ENCODE results near the gene CAPN1.
"Not testable (repeated sequence)": the region's sequence is repeated elsewhere in the genome, so short reads cannot be mapped to it uniquely, and the experiment has no call there.

CAPN1 gene

GRCh38 chr11:65217441-65218423, 36.0 kb downstream of the CAPN1 start:
- DNase-seq (ENCODE audit: low read depth) = no peak

DNA sequence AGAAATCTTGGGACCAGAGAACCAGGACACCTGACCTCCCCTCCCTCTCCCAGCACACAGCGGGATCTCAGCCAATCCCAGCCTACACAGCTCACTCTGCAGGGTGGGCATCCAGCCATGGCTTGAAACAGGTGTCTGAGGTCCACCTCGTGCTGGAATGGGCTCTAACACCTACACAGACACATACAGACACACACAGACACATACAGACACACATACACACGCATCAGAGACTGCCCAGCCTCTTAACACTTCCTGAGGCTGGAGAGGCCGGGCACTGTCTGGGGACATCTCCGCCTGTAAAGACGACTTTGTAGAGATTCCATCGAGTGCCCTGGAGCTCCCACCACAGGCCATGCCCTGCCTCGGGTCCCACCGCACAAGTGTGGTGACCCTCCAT, 36.7 kb downstream of the CAPN1 start:
- DNase-seq (ENCODE audit: low read depth) = no peak

GRCh38 chr11:65219930-65220213, 38.1 kb downstream of the CAPN1 start:
- peak; percentile 51 for DNase-seq (ENCODE audit: low read depth)

- DNase-seq (ENCODE audit: low read depth) = no peak
Measured at GRCh38 chr11:65221026-65221425, 39.3 kb downstream of the CAPN1 start.

- DNase-seq (ENCODE audit: low read depth) = no peak
Measured at GRCh38 chr11:65223011-65223410, 41.3 kb downstream of the CAPN1 start.

- DNase-seq (ENCODE audit: low read depth) = peak; percentile 75
Measured at GRCh38 chr11:65224930-65225278, 43.2 kb downstream of the CAPN1 start.

- DNase-seq (ENCODE audit: low read depth) = peak; percentile 61
Measured at GRCh38 chr11:65225279-65226102, 43.8 kb downstream of the CAPN1 start.

- no peak for DNase-seq (ENCODE audit: low read depth)
Measured at GRCh38 chr11:65226103-65226442, 44.3 kb downstream of the CAPN1 start.

GRCh38 chr11:65227879-65228278, 46.2 kb downstream of the CAPN1 start:
- no peak for DNase-seq (ENCODE audit: low read depth)

GRCh38 chr11:65236194-65237059, 54.7 kb downstream of the CAPN1 start:
- DNase-seq (ENCODE audit: low read depth) = no peak

DNA sequence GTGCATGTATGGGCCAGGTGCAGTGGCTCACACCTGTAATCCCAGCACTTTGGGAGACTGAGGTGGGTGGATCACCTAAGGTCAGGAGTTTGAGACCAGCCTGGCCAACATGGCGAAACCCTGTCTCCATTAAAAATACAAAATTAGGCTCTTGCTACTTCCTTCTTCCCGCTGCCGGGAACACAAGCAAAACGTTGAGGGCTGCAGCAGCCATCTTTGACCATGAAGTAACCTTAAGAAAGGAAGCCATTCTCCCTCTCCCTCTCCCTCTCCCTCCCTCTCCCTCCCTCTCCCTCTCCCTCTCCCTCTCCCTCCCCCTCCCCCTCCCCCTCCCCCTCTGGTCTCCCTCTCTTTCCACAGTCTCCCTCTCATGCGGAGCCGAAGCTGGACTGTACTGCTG, 56.6 kb downstream of the CAPN1 start:
- not testable (repeated sequence) for DNase-seq (ENCODE audit: low read depth)

DNA sequence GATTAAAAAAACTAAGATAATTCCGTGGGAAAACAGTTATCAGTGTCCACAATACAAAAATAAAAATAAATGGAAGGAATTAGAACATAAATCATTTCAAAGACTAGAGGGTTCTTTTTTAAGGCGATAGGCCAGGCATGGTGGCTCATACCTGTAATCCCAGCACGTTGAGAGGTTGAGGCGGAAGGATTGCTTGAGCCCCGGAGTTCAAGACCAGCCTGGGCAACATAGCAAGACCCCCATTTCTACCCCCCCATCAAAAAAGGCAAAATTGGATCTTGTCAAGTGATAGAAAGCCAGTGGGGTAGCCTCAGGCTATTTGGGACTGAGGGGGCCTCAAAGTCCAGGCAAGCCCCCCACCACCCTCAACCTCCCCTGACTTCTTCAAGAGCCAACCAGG, 59.4 kb downstream of the CAPN1 start:
- no peak for DNase-seq (ENCODE audit: low read depth)

- no peak for DNase-seq (ENCODE audit: low read depth)
Measured at GRCh38 chr11:65241692-65242091, 60.0 kb downstream of the CAPN1 start.

DNA sequence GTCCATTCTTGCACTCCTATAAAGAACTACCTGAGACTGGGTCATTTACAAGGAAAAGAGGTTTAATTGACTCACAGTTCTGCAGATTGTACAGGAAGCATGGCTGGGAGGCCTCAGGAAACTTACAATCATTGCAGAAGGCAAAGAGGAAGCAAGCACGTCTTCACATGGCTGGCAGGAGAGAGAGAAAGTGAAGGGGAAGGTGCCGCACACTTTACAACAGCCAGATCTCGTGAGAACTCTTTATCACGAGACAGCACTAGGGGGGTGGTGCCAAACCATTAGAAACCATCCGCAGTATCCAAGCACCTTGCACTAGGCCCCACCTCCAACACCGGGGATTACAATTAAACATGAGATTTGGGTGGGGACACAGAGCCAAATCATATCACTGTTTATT, 60.7 kb downstream of the CAPN1 start:
- no peak for DNase-seq (ENCODE audit: low read depth)

DNA sequence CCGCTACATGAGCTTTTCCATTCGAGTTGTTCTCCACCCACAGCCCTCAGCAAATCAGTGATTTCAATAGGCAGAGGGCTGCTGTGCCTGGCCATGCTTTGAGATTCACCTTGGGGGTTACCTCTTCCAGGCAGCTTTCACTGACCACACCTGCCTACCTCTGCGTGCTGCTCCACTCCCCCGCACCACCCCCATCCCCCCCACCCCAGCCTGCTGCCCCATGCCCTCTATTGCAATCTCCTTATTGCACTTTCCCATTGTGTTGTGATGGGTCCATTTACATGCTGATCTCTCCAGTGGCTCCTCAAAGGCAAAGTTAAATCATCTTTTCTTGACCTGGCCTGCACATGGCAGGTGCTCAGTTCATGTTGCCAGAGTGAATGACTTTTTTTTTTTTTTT, 62.1 kb downstream of the CAPN1 start:
- DNase-seq (ENCODE audit: low read depth) = no peak

DNA sequence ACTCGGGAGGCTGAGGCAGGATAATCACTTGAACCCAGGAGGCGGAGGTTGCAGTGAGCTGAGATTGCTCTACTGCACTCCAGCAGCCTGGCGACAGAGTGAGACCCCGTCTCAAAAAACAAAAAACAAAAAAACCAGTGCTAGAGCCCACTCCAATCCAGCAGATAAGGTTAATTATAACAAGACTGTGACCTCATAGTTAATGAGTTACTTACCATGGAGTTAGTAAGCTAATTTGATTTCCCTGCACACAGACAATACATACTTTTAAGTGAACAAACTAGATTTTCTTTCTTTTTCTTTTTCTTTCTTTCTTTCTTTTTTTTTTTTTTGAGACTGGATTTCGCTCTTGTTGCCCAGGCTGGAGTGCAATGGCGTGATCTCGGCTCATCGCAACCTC, 63.3 kb downstream of the CAPN1 start:
- DNase-seq (ENCODE audit: low read depth) = not testable (repeated sequence)

GRCh38 chr11:65246506-65246905, 64.8 kb downstream of the CAPN1 start:
- no peak for DNase-seq (ENCODE audit: low read depth)

DNA sequence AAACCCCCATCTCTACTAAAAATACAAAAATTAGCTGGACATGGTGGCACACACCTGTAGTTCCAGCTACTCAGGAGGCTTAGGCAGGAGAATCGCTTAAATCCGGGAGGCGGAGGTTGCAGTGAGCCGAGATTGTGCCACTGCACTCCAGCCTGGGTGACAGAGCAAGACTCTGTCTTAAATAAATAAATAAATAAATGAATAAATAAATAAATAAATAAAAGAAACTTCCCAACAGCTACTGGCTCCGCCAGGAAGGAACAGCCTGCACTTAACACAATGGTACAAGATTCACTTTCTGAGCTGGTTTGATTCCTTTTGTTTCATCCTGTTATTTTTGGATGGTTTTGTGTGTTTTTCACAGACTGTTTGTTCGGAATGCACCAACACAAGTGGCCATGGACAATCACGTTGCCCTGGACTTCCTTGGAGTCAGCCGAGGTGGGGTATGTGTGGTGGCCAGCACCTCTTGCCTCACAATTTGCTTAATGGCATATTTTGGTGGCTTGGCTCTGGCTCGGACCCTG, 66.5 kb downstream of the CAPN1 start:
- not testable (repeated sequence) for DNase-seq (ENCODE audit: low read depth)

DNA sequence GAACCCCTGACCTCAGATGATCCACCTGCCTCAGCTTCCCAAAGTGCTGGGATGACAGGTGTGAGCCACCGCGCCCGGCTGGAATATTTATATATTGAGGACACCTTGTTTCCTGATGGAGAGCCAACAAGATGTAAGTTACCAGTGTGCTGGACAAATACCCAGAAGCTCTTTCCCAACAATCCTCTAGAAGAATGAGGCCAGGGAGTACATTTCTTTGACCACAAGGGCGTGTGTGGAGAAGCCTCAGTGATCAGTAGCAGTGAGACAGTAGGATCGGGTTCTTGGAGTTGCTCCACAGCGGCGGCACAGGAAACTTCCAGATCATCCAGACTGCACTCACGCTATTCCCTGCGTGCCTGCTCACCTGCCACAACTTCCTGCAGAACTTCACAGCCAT, 69.7 kb downstream of the CAPN1 start:
- DNase-seq (ENCODE audit: low read depth) = no peak

GRCh38 chr11:65254724-65255123, 73.0 kb downstream of the CAPN1 start:
- no peak for DNase-seq (ENCODE audit: low read depth)

GRCh38 chr11:65258988-65259387, 77.3 kb downstream of the CAPN1 start:
- DNase-seq (ENCODE audit: low read depth) = no peak

DNA sequence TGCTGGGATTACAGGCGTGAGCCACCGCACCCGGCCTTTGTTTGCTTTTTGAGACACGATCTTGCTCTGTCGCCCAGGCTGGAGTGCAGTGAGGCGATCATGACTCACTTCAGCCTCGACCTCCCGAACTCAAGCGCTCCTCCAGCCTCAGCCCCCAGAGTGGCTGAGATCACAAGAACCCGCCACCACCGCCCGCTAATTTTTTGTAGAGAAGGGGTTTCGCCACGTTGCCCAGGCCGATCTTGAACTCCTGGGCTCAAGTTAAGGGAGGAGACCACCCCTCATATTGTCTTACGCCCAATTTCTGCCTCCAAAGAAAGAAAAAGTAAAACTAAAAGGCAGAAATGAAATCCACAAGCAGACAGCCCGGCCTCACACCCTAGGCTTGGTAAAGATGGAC, 78.6 kb downstream of the CAPN1 start:
- no peak for DNase-seq (ENCODE audit: low read depth)

Measured in ELR (cell line).